ENCODE measurements around the gene MCM8. TPM values are rescaled to one million over a fixed set of nuclear protein-coding genes. Genes with fewer than 3 reads are reported as not detected.

MCM8 gene
- total and polyA plus RNA-seq, 12 donors: 2.0 to 8.9 (median 6.4) TPM

DNA sequence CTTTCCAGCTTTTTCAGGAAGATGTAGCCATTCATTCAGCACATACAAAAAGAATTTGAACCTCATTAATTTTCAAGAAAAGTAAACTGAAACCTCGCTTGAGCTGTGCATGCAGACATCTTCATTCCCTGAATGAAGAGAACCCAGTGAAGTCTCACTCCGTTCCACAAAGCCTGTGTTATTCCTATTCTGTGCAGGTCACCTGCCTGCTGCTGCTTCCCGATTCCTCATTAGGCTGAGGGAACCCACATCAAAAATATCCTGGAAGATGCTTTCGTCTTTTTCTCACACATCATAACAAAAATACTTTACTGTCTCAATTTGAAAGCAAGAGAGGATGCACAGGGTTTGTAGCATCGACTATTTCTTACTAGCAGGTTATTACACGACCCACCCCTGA is 40.3 kb upstream of the MCM8 start:
- no peak for TF ChIP-seq CTCF (IDR thresholded peaks at IDR 0.05)
- ATAC-seq: no peak
- Histone ChIP-seq H3K4me3 (no peak overlapping the region), H3K9me3 (no peaks in the 10 kb centered on the region), H3K4me1 (peaks cover 0 to 13% (median 6%) of the 10 kb centered on the region in 9 donors), H3K36me3 (no peaks in the 10 kb centered on the region), H3K27ac (no peak overlapping the region), H3K27me3 (peaks cover 0 to 68% (median 40%) of the 10 kb centered on the region in 7 donors)
- WGBS, 2 donors: 70 to 71% methylated on average over 6 of the region's 6 CpGs
- intact Hi-C loops (cut with DNase I): no loop called here
- DNase-seq: no peak

- Histone ChIP-seq H3K36me3 (no peaks in the 10 kb centered on the region), H3K27ac (no peak overlapping the region), H3K4me3 (no peak overlapping the region), H3K27me3 (peaks cover 0 to 66% (median 37%) of the 10 kb centered on the region in 7 donors), H3K9me3 (no peaks in the 10 kb centered on the region), H3K4me1 (peaks cover 0 to 13% (median 6%) of the 10 kb centered on the region in 9 donors)
- 87 to 88% methylated on average over 2 of the region's 2 CpGs for WGBS, 2 donors
- TF ChIP-seq CTCF (IDR thresholded peaks at IDR 0.05): no peak
- no peak for DNase-seq
- intact Hi-C loops (cut with DNase I): no loop called here
- ATAC-seq: no peak
These were observed 37.3 kb upstream of the MCM8 start for GRCh38 chr20:5913166-5913565.

GRCh38 chr20:5914859-5915258 is 35.6 kb upstream of the MCM8 start:
- intact Hi-C loops (cut with DNase I): no loop called here
- no peak overlapping the region for H3K27ac ChIP-seq
- no peak for TF ChIP-seq CTCF (IDR thresholded peaks at IDR 0.05)
- no peak overlapping the region for H3K4me3 ChIP-seq
- no peaks in the 10 kb centered on the region for H3K36me3 ChIP-seq
- 0 to 33% methylated on average over 1 of the region's 1 CpG for WGBS, 2 donors
- no peak for ATAC-seq
- H3K27me3 ChIP-seq: peaks cover 0 to 54% (median 28%) of the 10 kb centered on the region in 7 donors
- H3K9me3 ChIP-seq: no peaks in the 10 kb centered on the region
- DNase-seq: no peak
- peaks cover 0 to 18% (median 6%) of the 10 kb centered on the region in 9 donors for H3K4me1 ChIP-seq

- no peaks in the 10 kb centered on the region for H3K36me3 ChIP-seq
- H3K4me1 ChIP-seq: peaks cover 0 to 10% (median 0%) of the 10 kb centered on the region in 9 donors
- intact Hi-C loops (cut with DNase I): no loop called here
- H3K27ac ChIP-seq: no peak overlapping the region
- peaks cover 0 to 13% (median 0%) of the 10 kb centered on the region in 7 donors for H3K27me3 ChIP-seq
- 49 to 51% methylated on average over 3 of the region's 3 CpGs for WGBS, 2 donors
- no peak overlapping the region for H3K4me3 ChIP-seq
- ATAC-seq (no peak), DNase-seq (no peak)
- no peaks in the 10 kb centered on the region for H3K9me3 ChIP-seq
- TF ChIP-seq CTCF (IDR thresholded peaks at IDR 0.05): no peak
These were observed 31.4 kb upstream of the MCM8 start for GRCh38 chr20:5918856-5919625.

All from heart right ventricle (tissue), 16 donors.